Ishikawa (cell line): ENCODE data around the gene PJVK.

Source experiments
- CEBPB ChIP-seq: IDR thresholded peaks from 2 replicates; pipeline ENCODE4 v1.6.1; 2012
- CREB1 ChIP-seq: IDR thresholded peaks from 2 replicates; pipeline ENCODE4 v1.6.1; 2012; ENCODE audit warnings: low read depth
- EP300 ChIP-seq: IDR thresholded peaks from 2 replicates; pipeline ENCODE4 v1.6.1; 2012; ENCODE audit warnings: borderline replicate concordance
- FOXM1 ChIP-seq: IDR thresholded peaks from 2 replicates; pipeline ENCODE4 v1.6.1; 2012; ENCODE audit warnings: low read depth, borderline replicate concordance
- TAF1 ChIP-seq: IDR thresholded peaks from 2 replicates; pipeline ENCODE4 v1.6.1; 2012; ENCODE audit warnings: low read depth, mild to moderate bottlenecking

DNA sequence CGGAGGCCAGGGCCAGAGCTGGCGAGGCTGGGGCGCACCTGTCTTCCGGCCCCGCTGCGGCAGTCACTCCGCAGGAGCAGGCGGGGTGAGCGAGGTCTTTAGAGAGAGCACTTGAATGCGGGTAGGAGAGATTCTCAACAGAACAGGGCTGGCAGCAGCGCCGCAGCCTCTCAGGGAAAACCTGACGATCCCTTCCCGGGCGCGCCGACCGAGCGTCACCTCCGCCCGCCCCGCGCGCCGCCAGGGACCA, 729 bp upstream of the PJVK start:
- TF ChIP-seq EP300 (no peak), FOXM1 (no peak), CEBPB (no peak), TAF1 (no peak), CREB1 (no peak)
